ENCODE measurements around the gene NLRC5.
"Not testable (repeated sequence)": the region's sequence is repeated elsewhere in the genome, so short reads cannot be mapped to it uniquely, and the experiment has no call there.

The NLRC5 gene

DNA sequence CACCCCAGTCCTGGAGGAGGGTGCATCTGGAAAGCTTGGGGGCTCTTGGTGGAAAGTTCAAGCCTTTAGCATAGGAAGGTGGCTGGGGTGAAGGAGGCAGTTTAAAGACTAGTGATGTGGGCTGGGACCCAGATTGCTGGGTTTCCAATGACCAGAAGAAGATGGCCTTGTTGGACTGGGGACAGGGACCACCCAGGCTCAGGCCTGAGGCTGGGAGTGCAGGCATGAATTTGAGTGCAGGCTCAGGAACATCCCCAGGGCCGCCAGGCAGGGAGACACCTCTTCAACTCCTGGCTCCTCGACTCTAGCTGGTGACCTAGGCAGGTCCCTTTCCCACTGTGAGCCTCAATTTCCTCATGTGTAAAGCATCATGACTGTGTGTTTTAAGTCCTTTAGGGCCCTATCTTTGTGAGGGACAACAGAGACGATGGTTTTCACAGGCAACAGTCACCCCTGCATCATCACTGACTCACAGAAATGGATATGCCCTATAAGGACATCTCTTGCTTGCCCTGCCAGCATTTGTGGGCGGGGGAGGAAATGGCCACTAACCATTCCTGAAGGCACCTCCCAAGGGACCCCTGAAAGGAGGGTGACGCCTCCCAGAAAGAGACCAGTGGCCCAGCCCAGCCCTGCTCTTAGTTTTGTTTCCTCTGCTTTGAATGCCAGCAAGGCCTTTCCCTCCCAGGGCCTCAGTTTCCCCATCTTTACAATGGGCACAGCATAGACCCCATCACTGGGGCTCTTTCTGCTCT, 11.1 kb downstream of the NLRC5 start:
- peak; percentile 36 to 48 for DNase-seq

DNA sequence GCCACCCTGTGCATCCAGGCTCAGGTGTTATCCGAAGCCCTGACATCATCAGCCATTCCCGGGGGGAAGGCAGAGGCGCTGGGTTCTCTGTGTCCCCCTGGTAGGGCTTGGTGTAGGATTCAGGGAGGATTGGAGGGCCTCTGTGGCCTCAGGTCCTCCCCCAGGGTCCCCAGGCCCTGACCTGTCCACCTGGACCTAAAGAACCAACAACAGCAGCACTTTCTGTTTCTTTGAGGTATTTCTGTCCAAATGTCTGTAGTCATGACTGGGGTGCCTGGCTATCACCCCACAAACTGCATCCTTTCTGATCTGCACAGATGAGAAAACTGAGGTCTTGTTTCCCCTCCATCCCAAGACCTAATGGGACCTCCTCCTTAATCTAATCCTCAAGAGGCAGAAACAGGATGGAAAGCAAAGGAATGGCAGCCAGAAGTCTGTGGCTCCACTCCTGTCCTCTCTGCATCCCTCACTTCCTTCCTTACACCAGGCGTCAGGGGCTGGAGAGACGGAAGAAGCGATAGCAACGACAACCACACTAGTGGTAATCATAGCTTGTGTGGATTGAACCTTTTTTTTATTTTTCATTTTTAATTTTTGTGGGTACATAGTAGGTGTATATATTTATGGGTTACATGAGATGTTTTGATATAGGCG, 11.8 kb downstream of the NLRC5 start:
- DNase-seq, result no peak

DNA sequence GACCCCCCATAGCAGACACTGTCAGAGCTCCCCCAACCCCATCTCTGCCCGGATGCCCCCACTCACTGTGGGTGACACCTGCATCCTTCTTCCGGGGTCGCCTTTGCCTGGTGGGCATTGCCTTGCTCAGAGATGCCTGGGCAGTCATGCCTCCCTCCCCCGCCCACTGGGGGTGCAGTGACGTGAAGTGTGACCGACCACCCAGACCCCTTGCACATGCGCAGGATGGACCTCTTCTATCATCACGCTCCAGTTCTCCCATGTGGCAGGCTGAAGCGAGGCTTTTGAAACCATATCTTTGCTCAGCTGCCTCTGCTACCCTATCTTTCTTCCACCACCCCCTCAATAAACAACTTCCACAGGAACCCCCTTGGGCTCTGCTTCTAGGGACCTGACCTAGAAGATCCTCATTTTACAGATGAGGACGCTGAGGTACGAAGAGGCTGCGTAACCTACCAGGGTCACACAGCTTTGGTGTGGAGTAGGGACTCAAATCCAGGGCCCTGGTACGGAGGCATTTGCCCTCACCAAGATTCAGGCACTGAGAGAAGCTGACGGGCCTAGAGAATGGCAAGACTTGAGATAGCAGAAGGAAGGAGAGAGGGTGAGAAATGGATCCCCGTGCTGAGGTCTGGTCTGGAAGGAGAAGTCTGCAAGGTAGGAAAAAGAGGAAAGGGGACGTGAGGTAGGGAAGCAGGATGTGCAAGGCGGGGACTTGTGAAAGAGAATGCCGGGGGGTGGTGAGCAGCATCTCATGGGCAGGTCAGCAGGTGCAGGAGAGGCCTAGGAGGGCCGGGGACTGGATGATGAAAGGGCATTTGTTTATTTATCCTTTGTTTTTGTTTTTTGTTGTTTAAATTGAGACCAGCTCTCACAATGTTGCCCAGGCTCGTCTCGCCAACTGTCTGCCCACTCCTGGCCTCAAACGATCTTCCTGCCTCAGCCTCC, 14.4 kb downstream of the NLRC5 start:
- no peak for DNase-seq

DNA sequence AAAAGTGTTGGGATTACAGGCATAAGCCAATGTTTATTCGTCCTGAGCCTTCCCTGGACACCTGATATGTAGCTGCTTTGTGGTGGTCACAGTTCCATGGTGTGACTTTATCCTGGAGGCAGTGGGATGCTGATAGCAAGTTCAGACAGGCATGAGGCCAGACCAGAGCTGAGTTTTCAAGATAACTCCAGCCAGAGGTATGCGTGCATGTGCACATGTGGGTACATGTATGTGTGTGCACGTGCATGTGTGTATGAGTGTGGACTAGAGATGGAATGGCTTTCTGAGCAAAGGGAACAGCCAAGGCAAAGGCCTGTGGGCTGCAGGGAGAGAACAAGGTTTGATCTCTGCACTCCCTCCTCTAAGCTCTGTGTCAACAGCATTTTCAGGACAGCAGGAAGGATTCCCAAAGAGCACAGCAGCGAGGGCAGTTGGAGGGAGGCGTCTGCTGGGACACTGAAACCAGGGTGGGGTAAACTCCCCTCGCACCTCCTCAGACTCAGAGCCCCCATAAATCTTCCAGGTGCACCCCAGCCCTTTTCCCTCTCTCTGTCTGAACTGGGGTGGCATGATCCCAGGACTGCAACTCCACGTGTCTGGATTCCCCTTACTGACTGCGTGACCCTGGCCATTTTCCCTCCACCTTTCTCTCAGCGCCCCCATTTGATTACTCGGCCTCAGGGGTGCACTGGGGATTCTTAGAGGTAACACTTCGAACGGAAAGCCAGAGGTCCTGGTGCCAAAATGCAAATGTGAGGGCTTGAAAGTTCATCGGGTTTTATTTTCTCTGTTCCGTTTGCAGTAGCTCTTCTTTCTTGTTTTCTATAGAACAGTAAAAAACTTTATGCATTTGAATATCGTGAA, 15.3 kb downstream of the NLRC5 start:
- DNase-seq, result no peak

DNA sequence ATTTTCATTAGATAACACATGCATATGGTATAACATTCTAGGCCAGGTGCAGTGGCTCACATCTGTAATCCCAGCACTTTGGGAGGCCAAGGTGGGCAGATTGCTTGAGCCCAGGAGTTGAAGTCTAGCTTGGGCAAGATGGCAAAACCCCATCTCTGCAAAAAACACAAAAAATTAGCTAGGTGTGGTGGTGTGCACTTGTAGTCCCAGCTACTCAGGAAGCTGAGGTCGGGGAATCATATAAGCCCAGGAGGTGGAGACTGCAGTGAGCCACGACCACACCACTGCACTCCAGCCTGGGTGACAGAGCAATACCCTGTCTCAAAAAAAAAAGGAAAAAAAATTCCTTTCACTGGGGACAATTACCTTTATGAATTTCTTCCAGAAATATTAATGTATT, 16.2 kb downstream of the NLRC5 start:
- DNase-seq, result not testable (repeated sequence)

DNA sequence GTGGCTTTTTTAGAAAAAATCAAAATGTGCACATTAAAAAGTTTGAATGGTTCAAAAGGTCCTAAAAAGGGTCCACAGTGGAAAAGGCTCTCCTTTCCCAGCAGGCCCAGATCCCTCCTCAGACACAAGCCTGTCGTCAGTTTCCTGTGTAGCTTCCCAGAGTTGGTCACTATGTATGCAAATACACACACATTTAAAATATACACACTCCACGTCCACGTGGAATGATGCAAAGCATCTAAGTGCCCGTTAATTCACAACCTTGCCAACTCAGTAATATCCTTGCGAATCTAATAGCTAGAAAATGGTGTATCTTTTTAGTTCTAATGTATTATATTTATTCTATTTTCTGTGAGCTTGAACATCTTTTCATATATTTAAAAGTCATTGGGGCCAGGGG, 17.7 kb downstream of the NLRC5 start:
- no peak for DNase-seq

DNA sequence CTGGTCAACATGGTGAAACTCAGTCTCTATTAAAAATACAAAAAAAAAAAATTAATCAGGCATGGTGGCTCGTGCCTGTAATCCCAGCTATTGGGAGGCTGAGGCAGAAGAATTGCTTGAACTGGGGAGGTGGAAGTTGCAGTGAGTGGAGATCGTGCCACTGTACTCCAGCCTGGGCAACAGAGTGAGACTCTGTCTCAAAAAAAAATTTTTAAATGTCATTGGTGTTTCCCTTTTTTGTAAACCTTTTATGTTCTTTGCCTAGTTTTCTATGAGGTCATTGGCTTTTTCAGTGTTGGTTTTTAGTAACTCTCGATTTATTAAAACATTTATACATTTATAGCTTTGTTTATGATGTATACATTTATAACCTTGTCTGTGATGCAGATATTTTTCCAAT, 18.2 kb downstream of the NLRC5 start:
- no peak for DNase-seq

DNA sequence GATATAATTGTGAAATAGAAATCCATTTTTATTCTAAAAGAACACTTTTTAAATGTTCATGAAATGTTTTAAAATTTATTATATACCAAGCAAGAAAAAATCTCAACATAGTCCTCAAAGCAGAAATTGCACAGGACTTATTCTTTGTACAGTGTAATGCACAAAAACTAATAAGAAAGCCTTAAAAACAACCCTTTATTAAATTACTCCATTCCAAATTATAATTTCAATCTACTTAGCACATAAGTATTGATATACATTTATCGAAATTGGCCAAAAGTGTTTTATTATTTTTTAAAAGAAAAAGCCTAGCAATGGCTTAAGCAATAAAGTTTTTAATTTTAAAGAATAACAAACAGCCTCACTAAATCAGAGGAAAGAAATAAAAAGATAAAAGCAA, 19.1 kb downstream of the NLRC5 start:
- DNase-seq, result no peak

DNA sequence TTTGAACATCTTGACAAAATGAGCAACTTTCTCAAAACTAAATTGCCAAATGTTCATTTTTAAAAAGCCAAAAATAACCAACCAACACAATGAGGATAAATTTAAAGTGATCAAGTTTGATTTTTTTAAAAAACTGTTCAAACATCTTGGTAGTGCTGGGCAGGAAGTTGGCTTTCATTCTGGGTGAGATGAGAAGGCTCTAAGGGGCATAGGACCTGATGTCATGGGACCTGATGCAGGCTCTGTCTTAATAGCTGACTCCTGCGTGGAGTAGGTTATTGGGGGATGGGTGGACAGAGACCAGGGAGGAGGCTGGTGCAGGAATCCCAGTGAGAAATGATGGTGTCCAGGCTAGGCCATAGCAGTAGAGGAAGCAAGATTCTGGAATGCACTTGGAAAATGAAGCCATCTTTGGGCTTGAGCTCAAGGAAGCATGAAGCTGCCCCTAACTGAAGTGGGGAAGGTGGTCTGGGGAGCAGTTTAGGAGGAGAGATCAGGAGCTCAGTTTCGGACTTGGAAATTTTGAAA, 20.4 kb downstream of the NLRC5 start:
- DNase-seq, result no peak

DNA sequence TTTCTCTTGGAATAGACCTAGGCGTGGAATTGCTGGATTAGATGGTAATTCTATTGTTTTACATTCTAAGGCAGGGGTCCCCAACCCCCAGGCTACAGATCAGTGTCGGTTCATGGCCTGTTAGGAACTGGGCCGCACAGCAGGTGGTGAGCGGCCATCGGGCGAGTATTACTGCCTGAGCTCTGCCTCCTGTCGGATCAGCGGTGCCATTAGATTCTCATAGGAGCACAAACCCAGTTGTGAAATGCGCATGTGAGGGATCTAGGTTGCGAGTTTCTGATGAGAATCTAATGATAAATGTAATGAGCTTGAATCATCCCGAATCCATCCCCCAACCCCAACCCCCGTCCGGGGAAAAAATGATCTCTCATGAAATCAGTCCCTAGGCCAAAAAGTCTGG, 23.0 kb downstream of the NLRC5 start:
- DNase-seq, result no peak

DNA sequence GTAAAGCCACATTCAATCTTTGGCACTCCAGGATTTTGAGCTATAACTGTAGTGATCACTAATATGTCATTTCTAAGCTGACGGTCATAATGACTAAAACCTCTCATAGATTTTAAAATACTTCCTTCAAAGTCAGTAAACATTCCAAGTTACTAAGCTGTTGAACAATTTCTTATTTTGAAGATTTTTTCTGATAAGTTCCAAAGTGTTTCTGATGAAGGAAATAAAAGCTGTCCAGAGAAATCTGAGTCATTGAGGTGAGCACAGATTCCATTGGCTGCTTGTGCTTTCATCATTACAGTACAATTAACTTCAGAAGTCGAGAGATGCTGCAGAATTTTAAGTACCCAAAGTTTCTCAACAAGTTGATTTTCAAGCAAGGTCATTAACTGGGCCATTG, 23.9 kb downstream of the NLRC5 start:
- DNase-seq, result no peak

DNA sequence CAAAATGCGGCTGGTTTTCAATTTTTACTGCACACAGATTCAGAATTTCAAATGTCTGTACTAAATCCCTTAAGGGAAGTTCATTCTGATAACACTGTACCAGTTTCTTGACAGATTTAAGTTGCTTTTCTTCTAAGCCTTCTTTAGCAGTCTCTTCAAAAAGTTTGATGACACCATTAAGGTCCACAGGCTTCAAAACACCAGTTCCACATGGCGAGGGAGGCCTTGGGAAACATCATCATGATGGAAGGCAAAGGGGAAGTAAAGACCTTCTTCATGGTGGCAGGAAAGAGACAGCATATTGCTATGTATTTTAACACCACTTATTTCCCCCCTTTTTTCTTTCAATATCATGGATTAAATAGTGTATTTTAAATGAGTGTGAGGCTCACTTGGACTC, 24.5 kb downstream of the NLRC5 start:
- peak; percentile 58 to 63 for DNase-seq

DNA sequence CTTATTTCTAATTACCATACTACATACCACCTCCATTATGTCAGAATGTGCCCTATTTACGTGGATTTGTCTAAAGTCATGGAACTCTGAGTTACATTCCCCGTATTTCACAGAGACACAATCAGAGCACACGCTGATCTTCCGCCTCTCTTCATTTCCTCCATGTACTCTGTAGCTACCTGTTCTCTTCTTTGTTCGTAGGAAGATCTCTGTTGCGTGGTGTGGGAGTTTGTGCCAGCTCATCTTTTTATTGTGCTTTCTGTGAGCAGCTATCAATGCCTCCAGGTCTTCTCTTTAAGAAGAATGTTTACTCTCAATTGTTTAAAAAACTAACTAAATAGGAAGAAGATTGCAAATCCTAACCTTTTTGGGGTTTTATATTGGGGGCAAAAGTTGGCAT, 26.9 kb downstream of the NLRC5 start:
- no peak for DNase-seq

DNA sequence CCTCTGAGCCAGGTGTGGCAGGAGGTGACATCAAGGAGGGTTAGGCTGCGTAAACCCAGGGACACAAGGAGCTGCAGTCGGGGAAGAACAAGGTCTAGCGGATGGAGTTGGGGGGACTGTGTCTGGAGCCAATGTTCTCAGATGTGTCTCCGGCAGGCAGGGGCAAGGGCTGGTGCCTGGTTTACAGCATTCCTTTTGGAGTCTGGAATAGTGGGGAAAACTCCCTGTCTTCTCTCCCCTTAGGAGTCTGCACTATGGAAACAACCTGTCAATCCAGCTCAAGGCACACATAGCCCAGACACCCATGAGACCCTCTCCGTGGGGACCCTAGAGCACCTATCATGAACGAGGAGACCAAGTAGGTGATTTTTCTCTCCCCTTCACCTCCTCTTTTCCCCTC, 27.5 kb downstream of the NLRC5 start:
- DNase-seq, result no peak

DNA sequence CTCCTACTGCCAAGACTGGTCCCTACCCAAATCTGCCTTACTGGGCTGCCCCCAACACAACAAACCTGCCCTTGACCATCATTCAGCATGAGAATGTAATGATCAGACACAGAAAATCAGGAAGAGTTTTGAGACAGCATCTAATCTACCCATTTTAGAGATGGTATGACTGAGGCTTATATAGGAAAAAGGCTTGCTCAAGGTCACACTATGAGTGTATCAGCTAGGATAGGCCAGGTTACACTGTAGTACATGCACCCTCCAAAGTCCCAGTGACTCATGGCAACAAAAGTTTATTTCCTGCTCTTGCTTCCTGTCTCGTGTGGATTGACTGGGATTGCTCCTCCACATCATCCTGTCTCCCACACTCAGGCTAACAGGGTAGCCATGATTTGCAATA, 27.9 kb downstream of the NLRC5 start:
- no peak for DNase-seq

DNA sequence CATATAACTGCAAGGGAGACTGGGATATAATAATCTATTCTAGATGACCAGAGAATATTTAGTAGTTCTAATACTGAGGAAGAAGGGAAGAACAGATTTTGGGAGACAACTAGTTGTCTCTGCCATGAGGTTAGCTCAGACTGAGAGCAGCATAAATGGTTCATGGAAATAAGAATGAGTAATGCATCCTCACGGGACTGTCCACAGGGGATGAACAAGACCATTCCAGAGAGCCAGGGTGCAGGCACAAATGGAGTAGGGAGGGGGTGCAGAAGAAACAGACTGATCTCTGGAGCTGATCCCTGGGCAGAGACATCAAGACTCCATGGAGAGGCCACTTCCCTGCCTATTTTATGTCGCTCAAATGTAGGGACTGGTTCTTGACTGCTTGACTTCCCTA, 30.4 kb downstream of the NLRC5 start:
- no peak for DNase-seq

DNA sequence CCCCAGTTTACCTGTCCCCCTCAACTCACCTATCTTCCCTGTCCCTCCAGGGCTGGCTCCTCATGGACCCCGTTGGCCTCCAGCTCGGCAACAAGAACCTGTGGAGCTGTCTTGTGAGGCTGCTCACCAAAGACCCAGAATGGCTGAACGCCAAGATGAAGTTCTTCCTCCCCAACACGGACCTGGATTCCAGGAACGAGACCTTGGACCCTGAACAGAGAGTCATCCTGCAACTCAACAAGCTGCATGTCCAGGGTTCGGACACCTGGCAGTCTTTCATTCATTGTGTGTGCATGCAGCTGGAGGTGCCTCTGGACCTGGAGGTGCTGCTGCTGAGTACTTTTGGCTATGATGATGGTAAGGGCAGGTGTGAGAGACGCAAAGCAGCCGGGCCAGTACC, 31.3 kb downstream of the NLRC5 start:
- no peak for DNase-seq

DNA sequence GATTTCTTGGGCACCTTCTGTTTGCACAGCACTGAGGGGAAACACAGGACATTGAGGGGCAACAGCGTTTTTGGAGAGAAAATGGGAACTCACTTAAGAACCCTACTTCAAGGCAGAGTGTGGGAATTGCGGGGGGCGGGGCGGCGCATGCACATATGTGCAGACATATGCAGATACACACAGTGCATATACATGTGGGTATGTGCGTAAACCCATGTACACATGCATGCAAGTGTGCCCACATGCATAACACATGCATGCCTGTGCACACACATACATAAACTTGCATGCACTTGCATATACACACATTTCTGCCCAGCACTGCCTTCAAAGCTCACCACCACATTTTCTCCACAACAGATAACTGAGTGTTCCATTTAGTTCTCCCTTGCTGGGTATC, 32.4 kb downstream of the NLRC5 start:
- no peak for DNase-seq

DNA sequence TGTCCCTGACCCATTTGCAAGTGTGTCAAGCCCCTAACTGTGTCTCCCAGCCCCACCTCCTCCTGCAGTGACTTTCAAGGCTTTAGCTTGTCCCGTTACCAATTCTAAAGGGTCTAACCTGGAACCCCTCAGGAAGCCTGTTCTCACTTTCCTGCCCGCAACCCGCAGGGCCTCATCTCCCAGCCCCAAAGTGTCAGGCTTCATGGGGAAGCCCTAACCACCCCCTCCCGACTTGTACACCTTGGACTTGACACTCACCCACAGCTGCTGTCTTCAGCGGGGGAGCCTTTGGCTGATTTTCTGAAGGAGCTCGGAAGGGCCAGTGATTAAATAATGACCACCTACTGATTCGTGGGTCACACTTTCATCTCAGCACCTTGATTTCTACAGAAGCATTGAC, 33.1 kb downstream of the NLRC5 start:
- DNase-seq, result no peak

DNA sequence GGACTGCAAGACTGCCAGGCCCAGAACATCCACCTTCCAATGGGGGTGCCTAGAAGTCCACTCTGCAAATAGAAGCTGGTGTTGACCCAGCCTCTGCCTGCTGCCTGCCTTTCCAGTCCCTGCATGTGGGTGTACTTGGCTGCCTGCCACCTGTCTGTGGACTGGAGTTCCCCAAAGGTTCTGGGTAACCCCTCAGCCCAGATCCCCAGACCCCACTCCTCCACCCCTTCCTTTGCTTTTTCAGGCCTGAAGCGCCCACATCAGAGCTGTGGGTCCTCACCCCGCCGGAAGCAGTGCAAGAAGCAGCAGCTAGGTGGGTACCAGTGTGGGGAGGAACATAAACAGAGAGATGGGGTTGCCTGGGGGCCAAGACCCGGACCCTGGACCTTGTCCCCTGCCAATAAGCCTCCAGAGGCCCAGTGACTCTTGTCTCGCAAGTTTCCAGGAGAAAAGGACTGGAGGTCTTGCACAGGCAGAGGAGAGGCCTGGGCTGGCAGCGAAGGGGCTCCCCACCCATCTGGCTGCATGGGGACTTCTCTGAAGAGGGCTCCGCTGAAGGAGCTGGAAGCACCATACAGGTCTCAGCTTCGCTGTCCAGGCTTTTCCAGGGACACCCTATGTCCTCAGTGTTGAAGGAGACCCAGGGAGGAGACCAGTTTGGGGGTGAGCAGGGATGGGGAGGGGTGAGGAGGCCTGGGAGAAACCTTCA, 34.3 kb downstream of the NLRC5 start:
- peak in 1 of 2 donors; percentile 17 for DNase-seq

DNA sequence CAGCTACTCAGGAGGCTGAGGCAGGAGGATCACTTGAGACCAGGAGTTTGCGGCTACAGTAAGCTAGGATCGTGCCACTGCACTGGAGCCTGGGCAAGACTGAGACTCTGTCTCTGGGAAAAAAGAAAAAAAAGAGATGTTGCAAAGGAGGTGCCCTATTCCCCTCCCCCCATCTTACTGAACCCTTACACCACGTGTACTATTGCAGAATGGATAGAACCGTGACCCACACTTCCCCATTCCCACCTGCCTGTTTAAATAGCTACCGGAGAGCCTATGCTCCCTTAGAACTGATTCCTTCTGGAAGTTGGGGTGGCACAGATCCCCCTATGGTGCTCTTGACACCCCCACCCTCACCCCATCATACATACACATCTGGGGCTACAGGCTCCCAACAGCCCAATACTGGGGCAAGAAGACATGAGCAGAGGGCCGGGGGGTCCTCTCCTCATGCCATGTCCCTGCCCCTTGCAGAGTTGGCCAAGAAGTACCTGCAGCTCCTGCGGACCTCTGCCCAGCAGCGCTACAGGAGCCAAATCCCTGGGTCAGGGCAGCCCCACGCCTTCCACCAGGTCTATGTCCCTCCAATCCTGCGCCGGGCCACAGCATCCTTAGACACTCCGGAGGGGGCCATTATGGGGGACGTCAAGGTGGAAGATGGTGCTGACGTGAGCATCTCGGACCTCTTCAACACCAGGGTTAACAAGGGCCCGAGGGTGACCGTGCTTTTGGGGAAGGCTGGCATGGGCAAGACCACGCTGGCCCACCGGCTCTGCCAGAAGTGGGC, 35.7 kb downstream of the NLRC5 start:
- peak in 1 of 2 donors; percentile 41 for DNase-seq

All from inflammatory macrophage (primary cell).